Stimulated activated CD8-positive, alpha-beta memory T cell treated with anti-CD3 and anti-CD28 coated beads, Interleukin-15, amount 100 ng/mL, for 48 hours (primary cell): Measurements from ENCODE around the gene PNPLA2.

Source experiments
- DNase-seq, 2 donors: peaks; one replicate each; pipeline ENCODE4 v3.0.0-alpha.2; 2020; ENCODE audit warnings: low read depth in 2 of 2

PNPLA2 gene

DNA sequence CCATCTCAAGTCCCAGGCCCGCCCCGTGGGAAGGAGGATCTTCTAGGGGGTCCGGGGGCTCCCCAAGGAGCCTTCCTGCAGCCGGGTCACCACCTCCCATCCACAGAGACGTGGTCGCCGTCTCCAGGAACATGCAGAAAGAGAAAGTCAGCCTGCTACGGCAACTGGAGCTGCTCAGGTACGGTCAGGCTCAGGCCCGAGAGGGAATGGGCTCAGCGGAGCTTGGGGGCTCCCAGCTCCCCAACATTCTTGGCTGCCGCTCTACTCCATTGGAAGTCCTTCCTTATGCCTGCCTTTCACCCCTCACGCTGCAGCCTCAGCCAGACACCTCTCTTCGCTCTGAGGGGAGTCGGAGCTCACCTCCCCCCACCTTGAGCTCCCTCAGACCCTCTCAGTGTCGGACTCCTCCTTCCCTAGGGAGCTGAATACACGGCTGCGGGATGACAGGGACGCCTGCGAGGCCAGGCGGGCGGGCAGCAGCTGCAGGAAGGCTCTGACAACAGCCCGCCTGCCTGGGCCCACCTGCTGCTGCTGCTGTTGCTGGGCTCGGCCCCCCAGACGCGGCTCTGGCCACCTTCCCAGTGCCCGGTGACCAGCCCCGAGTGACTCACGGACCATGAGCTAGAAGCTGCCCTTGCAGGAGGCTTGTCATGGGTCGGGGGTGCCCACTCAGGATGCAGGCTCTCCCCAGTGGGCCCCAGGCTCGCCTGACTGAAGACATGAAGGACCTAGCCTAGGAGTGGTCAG lies 12.6 kb downstream of the PNPLA2 start:
- no peak for DNase-seq

DNA sequence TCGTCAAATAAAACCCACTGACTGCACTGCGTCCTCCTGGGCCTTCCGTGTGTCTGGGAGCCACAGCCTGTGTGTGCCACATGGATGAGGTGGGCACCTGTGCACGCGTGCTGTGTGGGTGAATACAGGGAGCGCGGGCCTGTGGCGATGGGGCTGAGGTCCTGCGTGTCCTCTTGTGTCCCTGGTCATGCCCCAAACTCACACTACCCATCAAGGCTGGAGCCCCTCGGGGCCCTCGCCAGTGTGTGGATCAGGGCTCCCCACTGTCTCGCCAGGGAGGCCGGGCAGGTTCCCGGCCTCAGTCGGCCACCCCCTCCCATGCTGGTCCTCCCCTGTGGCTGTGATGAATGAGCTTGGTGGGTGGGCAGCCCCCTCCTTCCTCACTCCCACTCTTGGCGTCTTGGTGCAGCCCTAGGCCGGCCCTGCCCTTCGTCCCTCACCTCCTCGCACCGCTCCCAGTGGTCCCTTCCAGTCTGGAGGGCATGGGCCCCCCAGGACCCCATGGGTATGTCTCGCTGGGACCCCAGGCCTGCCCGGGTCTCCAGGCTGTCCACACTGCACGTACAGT lies 13.3 kb downstream of the PNPLA2 start:
- no peak for DNase-seq

DNA sequence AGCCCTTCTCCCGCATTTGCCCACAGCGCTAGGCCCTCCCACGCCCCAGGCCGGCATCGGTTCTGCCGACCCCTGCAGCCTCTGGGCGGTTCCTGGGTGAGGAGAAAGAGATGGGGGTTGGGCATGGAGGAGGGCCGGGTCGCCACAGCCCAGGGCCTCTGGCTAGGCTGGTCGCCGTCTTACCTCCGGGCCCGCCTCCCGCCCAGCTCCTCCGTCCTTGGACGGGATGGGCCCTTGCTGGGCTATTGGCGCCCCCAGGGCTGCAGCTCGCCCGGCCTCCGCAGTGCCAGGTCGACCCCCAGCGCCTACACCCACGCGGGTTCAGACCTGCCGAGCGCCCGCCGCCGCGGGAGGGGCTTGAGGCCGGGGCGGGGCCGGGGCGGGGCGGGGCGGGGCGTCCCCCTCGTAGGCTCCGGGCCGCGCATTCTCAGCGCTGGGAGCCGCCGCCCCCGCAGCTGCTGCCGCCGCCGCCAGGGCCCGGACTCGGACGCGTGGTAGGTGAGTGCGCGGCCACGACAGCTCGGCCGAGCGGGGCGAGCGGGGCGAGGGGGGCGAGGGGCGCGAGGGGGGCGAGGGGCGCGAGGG lies 13.9 kb downstream of the PNPLA2 start, which contains the start of gene CD151:
CD151 (plus strand) TSS at position 424 of the 585 bp plus-strand sequence. CDS start 3,118 bp downstream, outside the sequence.
- peak in 1 of 2 donors; percentile 56 for DNase-seq

DNA sequence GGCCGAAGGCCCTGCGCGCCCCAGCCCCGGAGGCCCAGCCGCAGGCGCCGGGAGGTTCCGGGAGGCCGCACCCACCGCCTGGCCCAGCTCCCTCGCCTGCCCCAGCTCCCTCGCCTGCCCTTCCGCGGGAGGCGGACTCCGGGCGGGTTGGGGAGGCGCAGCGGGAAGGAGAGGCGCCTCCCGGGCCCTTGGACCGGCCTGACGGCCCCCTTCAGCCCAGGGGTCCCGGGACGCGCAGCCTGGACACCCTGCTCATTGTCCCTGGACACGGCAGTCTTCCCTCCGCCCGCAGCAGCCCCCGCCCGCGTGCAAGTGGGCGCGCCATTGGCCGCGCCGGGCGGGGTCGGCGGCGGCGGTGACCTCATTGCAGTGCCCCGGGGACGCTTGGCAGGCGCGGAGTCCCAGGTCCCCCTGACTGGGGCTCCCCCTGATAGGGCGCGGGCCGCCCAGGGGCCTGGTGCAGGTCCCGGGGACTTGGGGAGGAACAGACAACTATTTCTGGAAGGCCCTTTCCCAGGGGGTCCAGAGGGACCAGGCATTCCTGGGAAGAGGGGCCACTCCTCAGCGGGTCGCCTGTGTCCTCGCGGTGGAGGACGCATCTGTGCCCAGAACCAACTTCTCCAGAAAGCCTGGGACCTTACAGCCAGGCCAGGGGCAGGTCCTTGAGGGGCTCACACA lies 14.5 kb downstream of the PNPLA2 start:
- DNase-seq = no peak

DNA sequence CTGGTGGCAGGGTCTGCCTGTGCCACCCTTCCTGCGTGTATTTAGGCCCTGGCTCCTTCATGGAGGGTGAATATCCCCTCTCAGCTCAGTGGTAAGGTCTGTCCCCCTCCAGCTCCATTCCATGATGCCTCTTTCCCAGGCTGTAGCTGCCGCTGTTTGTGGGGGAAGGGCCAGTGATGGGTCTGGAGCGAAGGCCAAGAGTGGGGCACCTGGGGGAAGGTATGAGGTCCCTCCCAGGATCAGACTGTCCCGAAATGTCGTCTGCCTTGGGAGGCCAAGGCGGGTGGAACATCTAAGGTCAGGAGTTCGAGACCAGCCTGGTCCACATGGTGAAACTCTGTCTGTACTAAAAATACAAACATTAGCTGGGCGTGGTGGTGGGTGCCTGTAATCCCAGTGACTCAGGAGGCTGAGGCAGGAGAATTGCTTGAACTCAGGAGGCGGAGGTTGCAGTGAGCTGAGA lies 15.2 kb downstream of the PNPLA2 start:
- DNase-seq = no peak

DNA sequence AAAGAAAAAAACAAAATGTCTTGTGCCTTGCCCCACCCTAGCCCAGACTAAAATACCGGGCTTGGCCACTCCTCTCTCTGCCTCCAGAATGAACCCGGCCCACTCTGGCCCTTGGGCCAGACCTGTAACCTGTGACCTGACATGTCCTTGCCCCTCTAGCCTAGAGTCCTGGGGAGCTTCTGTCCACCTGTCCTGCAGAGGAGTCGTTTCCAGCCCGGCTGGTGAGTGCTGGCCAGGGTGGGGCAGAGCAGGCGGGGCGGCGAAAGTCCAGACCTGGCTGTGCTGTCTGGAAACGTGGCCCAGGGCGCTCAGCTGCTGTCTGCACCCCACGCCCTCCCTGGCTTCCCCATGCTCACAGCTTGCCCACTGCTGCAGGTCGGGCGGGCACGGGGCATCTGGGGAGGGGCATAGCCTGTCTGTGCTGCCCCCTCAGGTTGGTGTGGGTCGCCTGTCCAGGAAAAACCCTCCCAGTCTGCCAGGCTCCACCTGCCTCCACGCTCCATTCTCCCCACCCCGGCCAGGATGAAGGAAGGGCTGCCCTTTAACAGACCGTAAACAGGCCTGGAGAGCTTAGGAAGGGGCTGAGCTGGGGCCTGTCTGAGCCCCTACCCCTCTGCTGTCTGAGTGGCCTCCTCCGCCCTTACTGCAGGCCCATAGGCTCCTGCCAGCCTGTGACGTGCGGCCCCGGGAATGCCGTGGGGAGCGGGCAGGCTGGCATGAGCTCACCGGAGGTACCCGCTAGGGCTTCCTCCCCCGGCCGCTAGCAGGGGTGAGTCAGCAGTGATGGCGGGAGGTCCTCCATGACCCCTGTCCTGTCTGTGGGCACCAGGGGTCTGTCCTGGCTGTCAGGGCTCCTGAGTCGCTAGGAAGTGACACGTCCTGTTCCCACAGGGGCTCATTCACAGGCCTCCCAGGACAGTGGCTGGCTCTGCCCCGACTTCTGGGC lies 15.9 kb downstream of the PNPLA2 start:
- DNase-seq = no peak

DNA sequence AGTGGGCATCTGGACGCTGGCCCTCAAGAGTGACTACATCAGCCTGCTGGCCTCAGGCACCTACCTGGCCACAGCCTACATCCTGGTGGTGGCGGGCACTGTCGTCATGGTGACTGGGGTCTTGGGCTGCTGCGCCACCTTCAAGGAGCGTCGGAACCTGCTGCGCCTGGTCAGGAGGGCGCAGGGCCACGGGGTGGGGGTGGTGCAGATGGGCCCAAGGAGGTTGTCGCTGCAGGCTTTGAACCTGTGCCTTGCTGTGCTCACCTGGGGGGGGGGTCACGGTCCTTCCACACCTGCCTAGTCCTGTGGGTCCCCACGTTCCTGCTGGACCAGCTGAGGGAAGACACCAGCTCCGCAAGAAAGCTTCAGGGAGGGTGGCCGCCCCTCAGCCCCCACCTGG lies 17.6 kb downstream of the PNPLA2 start:
- no peak for DNase-seq

DNA sequence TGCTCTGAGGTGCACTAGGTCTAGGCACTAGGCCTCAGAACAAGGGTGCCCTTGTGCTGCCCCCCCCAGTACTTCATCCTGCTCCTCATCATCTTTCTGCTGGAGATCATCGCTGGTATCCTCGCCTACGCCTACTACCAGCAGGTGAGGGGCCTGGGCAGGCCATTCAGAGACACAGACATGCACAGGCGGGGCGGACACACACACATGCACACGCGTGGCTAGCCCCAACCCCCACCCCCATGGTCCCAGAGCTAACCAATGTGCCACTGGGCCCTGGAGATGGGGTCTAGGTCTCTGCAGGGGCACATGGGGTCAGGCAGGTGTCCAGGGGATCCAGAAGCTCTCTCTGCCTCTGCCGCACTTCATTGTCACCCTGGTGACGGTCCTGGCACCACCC lies 18.0 kb downstream of the PNPLA2 start:
- DNase-seq = no peak

DNA sequence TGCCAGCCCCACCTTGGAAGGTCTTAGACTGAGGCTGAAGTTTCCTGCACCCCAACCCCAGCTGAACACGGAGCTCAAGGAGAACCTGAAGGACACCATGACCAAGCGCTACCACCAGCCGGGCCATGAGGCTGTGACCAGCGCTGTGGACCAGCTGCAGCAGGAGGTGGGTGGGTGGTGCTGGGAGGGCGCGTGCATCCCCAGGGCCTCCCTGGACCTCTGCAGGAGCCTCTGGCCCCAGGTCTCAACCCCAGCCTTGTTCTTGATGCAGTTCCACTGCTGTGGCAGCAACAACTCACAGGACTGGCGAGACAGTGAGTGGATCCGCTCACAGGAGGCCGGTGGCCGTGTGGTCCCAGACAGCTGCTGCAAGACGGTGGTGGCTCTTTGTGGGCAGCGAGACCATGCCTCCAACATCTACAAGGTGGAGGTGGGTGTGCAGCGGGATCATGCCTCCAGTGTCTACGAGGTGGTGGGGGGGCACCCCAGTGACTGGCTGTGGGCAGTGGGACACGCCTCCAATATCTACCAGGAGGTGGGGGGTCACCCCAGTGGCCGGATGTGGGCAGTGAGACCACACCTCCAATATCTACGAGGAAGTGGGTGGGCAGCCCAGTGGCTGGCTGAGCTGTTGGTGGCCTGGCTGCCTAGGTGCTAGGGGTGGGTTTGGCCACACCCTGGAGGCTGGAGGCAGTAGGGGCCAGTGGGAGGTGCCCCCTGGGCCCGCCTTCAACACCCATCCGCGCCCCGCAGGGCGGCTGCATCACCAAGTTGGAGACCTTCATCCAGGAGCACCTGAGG lies 18.7 kb downstream of the PNPLA2 start:
- DNase-seq = no peak

DNA sequence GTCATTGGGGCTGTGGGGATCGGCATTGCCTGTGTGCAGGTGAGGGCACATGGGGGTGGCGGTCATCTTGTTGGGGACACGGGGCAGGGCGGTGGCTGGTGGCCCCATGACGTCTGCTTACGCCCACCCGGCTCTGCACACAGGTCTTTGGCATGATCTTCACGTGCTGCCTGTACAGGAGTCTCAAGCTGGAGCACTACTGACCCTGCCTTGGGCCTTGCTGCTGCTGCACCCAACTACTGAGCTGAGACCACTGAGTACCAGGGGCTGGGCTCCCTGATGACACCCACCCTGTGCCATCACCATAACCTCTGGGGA lies 19.2 kb downstream of the PNPLA2 start:
- no peak for DNase-seq

DNA sequence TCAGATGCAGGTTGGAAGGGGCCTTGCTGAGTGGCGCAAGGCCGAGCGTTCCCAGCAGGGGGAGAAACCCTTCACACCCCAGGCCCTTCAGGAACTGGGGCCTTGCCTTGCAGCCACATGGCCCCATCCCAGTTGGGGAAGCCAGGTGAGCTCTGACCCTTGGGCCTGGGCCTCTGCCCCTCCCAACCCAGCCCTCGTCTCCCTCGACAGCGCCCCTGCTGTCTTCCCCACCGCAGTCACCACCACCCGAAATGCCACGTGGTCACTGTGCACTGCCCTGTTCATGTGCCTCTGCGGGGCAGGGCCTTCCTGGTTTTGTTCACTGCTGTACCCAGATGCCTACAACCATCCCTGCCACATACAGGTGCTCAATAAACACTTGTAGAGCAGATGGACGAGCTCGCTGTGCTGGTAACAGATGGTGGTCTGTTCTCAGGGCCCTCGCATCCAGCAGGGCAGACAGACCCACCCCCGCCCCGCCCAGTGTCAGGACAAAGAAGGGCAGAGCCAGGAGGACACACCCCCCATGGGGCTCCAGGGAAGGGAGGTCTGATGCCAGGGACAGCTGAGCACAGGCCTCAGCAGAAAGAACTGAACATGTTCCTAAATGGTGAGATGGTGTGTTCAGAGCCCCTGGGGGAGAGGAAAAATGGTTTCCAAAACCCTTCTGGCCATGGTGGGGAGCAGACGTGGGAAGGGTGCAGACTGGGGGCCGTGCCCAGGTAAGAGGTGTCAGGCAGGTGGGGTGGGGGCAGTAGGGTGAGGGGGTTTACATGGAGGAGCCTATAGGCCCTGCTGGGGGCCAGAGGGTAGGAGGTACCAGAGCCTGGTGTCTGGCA lies 19.9 kb downstream of the PNPLA2 start:
- no peak for DNase-seq

DNA sequence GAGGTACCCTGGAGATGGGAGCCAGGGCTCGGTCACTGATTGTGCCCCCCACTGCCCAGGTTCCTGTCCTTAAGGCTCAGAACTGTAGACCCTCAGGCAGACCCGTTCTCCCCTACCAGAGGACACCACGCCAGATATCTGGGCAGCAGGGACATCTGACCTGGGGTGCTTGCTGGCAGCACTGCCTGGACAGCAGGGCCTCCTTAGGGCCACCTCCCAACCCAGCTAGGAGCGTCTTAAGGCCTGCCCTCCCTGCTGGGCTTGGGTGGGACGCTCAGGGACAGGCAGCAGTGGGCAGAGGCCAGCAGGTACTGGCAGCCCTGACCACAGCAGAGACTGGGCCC lies 20.5 kb downstream of the PNPLA2 start:
- no peak for DNase-seq

DNA sequence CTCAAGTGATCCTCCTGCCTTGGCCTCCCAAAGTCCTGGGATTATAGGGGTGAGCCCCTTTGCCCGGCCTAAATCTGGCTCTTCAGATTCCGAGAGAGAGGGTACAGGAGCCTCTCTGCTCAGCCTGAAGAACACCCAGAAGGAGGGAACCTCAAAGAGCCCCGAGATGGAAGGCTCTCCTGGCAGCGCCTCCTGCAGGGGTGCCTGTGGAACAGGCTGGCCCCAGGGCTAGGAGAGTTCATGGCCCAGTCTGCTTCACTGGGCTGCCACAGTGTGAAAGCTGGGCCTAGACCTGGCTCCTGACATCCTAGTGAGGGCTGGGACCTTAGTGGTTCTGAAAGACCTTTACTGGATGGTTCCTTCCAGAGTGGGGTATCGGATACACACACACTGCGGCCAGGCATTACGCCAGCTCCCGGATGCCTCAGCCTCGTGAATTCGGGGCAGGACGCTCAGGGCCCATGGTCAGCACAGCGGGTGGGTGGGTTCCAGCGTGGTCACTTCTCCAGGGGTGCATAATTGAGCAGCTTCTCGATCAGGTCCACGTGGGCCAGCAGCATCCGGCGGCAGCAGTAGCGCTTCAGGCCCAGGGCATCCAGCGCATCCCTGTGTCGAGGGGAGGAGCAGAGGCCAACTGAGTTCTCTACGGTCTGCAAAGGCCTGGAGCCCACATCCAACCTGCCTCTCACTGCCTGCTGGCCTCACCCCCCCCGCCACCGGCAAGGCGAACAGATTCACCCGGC lies 21.3 kb downstream of the PNPLA2 start:
- DNase-seq = no peak

DNA sequence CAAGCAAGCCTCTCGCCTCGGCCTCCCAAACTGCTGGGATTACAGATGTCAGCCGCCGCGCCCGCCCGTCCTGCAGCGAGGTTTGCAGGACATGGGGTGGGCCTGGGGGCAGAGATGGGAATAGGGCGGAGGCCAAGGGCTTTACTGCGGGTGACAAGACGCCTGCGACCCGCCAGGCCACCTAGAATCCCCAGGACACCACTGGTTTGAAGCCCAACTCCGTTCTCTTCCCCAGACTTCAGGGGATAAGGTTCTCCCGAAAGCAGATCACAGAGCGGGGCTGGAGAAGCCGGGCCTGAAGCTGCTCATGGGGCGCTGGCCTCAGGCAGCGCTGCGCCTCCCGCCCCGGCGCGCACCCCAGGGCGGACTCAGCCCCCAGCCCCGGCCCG lies 23.3 kb downstream of the PNPLA2 start:
- no peak for DNase-seq

DNA sequence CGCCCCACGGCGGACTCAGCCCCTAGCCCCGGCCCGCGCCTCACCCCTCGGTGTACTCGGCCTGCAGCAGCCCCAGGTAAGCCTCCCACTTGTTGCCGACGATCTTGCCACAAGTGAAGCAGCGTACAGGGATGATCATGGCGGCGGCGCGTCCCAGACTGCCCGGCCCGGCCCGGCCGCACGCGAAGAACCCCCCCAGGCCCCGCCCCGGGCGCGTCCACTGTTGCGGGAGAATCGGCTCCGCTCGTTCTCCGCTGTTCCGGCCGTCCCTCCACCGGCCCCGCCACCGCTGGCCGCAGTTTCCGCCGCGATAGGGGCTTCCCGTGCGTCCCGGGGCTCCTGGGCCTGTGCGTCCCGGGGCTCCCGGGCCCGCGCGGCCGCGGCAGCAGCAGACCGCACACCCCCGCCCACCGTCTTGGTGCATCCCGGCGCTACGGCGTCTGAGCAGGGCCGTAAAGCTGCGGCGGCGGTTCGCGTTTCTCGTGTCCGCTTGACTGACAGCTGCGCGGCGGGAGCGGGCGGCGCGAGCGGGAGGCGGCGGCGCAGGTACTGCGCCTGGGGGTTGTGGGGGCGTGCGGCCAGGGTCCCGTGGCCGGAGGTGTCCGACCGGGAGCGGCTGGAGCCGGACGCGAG lies 23.8 kb downstream of the PNPLA2 start, which contains the start of the genes POLR2L and TSPAN4:
POLR2L (minus strand) TSS at position 160 of the 633 bp plus-strand sequence; CDS start at position 139, 21 bp downstream.
TSPAN4 (plus strand) TSS at position 483 of the 633 bp plus-strand sequence. CDS start 7,453 bp downstream, outside the sequence.
- DNase-seq = peak; percentile 78 to 82

DNA sequence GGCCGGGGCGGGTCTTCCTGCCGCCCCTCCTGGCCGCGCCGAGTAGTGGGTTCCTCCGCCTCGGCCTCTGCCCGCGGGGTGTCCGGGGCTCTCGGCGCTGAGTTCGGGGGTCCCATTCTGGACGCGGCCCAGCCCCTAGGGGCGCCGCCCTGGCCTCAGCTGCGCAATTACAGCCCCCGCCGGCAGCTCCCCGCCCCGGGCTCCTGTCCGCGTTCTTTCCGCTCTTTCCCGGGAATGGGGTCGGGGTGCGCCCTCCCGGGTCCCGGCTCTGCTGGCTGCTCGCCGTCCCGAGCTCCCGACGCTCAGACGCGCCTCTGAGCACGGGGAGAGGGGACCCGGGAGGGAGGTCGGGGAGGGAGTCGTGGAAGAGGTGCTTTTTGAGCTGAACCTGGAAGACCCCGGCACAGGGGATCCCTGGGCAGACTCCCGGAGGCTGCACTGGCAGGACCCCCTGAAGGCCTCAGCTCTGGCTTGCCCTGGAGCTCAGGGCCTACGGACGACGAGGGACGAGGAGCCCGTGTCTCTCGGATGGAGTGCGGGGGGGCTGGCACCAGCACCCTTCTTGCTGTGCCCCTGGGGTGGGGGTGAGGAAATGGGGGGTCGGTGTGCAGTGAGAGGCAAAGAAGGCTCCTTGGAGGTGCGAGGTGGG lies 24.5 kb downstream of the PNPLA2 start:
- DNase-seq = no peak

DNA sequence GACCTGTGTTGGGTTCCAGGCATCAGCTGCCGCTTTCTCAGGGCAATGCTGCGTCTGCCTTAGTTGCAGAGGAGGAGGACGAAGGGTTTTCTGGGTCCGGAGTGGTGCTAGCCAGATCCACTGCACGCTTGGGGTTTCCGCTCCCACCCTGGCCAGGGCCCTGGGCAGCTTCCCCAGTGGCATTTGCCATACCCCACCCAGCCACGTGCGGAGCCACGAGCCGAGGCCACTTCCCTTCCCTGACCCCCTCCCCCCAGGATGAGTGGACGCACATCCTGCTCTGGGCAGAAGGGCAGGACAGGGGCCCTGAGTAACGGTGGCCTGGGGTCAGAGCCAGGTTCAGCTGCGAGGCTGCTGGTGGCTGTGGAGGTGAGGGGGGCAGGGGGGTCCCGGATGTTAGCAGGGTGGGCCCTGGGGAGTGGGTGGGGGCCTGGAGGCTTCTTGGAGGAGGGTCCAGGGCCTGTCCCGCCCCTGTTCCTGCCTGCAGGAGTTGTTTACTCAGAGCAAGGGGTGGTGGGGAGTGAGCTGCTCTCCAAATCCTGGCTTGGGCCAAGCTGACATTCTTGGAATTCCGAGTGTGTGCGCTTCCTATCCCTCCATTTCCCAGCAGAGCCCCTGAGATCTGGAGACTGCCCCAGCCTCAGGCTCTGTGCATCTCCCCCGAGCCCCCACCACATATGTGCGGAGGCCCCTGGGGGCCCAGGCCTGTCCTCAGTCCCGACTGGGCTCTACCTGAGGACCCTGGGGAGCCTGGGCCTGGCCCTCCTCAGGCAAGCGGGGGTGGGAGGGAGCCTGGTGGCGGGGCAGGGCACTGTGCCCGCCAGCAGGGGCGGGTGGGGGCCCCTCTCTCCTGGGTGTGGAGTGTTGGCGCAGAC lies 25.3 kb downstream of the PNPLA2 start:
- DNase-seq = no peak
